GM12874 (cell line): ENCODE results near the gene RASIP1.
A peak's percentile ranks its signal among the peaks of the same experiment; 100 is the strongest.

Experiments used
- CTCF ChIP-seq: IDR thresholded peaks from 2 replicates; pipeline ENCODE4 v1.5.1; 2011; ENCODE audit warnings: low read depth, mild to moderate bottlenecking, control low read depth, low read length, moderate library complexity; ENCODE audit not compliant: insufficient read depth

RASIP1 gene

GRCh38 chr19:48680436-48681126 is 59.8 kb downstream of the RASIP1 start:
- no peak for TF ChIP-seq CTCF

- TF ChIP-seq CTCF, result no peak
Observed at GRCh38 chr19:48678201-48678600, 62.2 kb downstream of the RASIP1 start.

- TF ChIP-seq CTCF, result no peak
Observed at GRCh38 chr19:48676887-48677286, 63.5 kb downstream of the RASIP1 start.

GRCh38 chr19:48676487-48676886 is 63.9 kb downstream of the RASIP1 start:
- no peak for TF ChIP-seq CTCF

- TF ChIP-seq CTCF, result peak; percentile 86
Observed at GRCh38 chr19:48674921-48675824, 65.2 kb downstream of the RASIP1 start.

- TF ChIP-seq CTCF, result no peak
Observed at GRCh38 chr19:48674216-48674809, 66.1 kb downstream of the RASIP1 start.

GRCh38 chr19:48673436-48674100 is 66.8 kb downstream of the RASIP1 start:
- TF ChIP-seq CTCF, result no peak
